GM12875 (cell line): ENCODE data around the gene TMEM141.
A peak's percentile ranks its signal among the peaks of the same experiment; 100 is the strongest.
"Not testable (repeated sequence)": the region's sequence is repeated elsewhere in the genome, so short reads cannot be mapped to it uniquely, and the experiment has no call there.

Source experiments
- H3K4me3 ChIP-seq: one replicate; pipeline ENCODE4 v1.5.1; 2011; ENCODE audit warnings: low read depth, low read length, control low read depth
- CTCF ChIP-seq: IDR thresholded peaks from 2 replicates; pipeline ENCODE4 v1.5.1; 2011; ENCODE audit warnings: low read depth, mild to moderate bottlenecking, control low read depth, inconsistent platforms, low read length, moderate library complexity, borderline replicate concordance; ENCODE audit not compliant: insufficient read depth

Gene TMEM141

GRCh38 chr9:136786451-136786850 lies 4.7 kb upstream of the TMEM141 start:
- H3K4me3 ChIP-seq, result no peak overlapping the region
- TF ChIP-seq CTCF, result no peak

GRCh38 chr9:136786983-136787382 lies 4.2 kb upstream of the TMEM141 start:
- not testable (repeated sequence) for H3K4me3 ChIP-seq

- no peak overlapping the region for H3K4me3 ChIP-seq
- peak; percentile 67 for TF ChIP-seq CTCF
These were observed 3.3 kb upstream of the TMEM141 start for GRCh38 chr9:136787690-136788400.

GRCh38 chr9:136788644-136789522 lies 2.3 kb upstream of the TMEM141 start:
- H3K4me3 ChIP-seq, result not testable (repeated sequence)

- H3K4me3 ChIP-seq, result no peak overlapping the region
- no peak for TF ChIP-seq CTCF
These were observed 1.6 kb upstream of the TMEM141 start for GRCh38 chr9:136789523-136789937.

GRCh38 chr9:136791516-136792276 lies 552 bp downstream of the TMEM141 start:
- TF ChIP-seq CTCF, result peak; percentile 96
- H3K4me3 ChIP-seq, result peak overlapping the region; percentile 92

GRCh38 chr9:136792321-136793085 lies 1.4 kb downstream of the TMEM141 start:
- no peak for TF ChIP-seq CTCF
- peak overlapping the region; percentile 92 for H3K4me3 ChIP-seq
